GM13976 (cell line): Measurements from ENCODE around the gene OCA2.
"Not testable (repeated sequence)": the region's sequence is repeated elsewhere in the genome, so short reads cannot be mapped to it uniquely, and the experiment has no call there.

Experiments used
- DNase-seq: peaks from one replicate; pipeline ENCODE4 v3.0.0; 2012; ENCODE audit warnings: low spot score
- CTCF ChIP-seq: IDR thresholded peaks from 2 replicates; pipeline ENCODE4 v1.5.1; 2012; ENCODE audit warnings: borderline replicate concordance, mild to moderate bottlenecking; ENCODE audit not compliant: insufficient read depth; ENCODE audit errors: extremely low read depth, missing control alignments, control extremely low read depth
- in situ Hi-C: fragments of 300-500 bp; cut with MboI; formaldehyde crosslinking; loops from one replicate; pipeline ENCODE4 v1.12.0; 2022; ENCODE audit warnings: low sequenced_read_pairs, mixed read lengths, inconsistent platforms; ENCODE audit not compliant: unreplicated experiment

Gene OCA2

GRCh38 chr15:28125673-28126651 is 26.8 kb upstream of the OCA2 start:
- in situ Hi-C loops = no loop called here
- TF ChIP-seq CTCF = peak; percentile 23

DNA sequence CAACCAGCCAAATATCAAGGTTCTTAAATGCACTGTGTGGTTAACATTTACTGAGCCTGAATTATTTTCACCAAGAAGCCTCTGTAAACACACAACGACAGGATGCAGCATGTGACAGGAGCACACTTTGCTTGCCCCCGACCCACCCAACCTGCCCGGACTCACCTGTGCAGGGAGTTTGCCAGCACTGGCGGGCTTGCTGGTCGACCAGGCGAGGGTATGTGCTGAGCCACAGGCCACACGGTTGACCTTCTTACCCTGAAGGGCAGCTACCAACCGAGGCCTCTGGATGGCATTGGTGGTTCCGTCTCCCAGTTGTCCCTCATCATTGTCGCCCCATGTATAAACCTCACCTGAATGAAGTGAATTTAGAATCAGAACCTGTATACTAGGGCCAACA is 25.7 kb upstream of the OCA2 start:
- in situ Hi-C loops = no loop called here
- DNase-seq = no peak
- no peak for TF ChIP-seq CTCF

More at GRCh38 chr15:28125673-28126651, 26.8 kb upstream of the OCA2 start:
- DNase-seq = no peak

GRCh38 chr15:28123408-28124023 is 24.4 kb upstream of the OCA2 start:
- TF ChIP-seq CTCF = peak; percentile 43
- in situ Hi-C loops = no loop called here
- peak; percentile 79 for DNase-seq

- no peak for TF ChIP-seq CTCF
- DNase-seq = no peak
- in situ Hi-C loops = no loop called here
Measured at GRCh38 chr15:28122038-28122949, 23.2 kb upstream of the OCA2 start.

- DNase-seq, in situ Hi-C loops: not testable (repeated sequence)
Measured at GRCh38 chr15:28121577-28121976, 22.5 kb upstream of the OCA2 start.

DNA sequence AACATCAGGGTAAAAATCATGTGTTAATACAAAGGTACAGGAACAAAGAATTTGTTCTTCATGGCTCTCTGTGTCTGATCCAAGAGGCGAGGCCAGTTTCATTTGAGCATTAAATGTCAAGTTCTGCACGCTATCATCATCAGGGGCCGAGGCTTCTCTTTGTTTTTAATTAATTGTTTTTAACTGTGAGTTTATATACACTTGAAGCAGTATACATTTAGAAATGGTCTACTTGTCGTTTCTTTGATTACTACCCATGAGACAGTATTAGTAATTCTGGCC is 21.2 kb upstream of the OCA2 start:
- no peak for DNase-seq
- in situ Hi-C loops = no loop called here
- TF ChIP-seq CTCF = no peak

DNA sequence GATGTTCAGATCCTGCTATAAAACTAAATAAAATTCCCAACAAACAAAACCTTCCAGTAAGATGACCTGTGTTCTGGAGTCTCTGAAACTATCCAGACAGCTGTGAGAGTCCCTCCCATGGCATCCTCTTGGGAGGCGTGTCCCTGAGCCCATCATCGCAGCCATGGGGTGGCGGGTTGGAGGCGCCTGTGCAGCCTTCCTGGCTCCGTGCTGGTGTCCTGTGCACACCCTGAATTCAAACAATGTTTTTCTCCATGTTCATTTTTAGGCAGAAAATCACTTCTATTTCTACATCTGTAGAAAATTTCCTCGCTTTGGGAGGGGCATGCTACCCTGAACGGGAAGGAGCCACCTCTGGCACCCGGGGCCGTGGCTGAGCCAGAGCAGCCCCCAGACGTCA is 19.4 kb upstream of the OCA2 start:
- in situ Hi-C loops = no loop called here
- no peak for TF ChIP-seq CTCF
- no peak for DNase-seq
